Transverse colon (tissue), 4 donors: ENCODE measurements around the gene ZNF618. TPM values are rescaled to one million over a fixed set of nuclear protein-coding genes. Genes with fewer than 3 reads are reported as not detected.

ENCODE experiments used
- DNase-seq: peaks from one replicate; pipeline ENCODE4 v3.0.0-alpha.2; 2019
- H3K27ac ChIP-seq, 4 donors: fragments of 200-600 bp; sonication (generic); 2 replicates each; pipeline ENCODE4 v1.5.1; 2016 to 2018; ENCODE audit warnings: inconsistent platforms in 4 of 4
- H3K27me3 ChIP-seq: fragments of 200-600 bp; sonication (generic); 2 replicates; pipeline ENCODE4 v1.5.1; 2017; ENCODE audit warnings: inconsistent platforms
- H3K36me3 ChIP-seq, 4 donors: fragments of 200-600 bp; sonication (generic); 2 replicates each; pipeline ENCODE4 v1.5.1; 2017 to 2019; ENCODE audit warnings: inconsistent platforms in 4 of 4
- H3K4me1 ChIP-seq, 4 donors: fragments of 200-600 bp; sonication (generic); 2 replicates each; pipeline ENCODE4 v1.5.1; 2017 to 2020; ENCODE audit warnings: inconsistent platforms in 4 of 4
- H3K4me3 ChIP-seq, 4 donors: fragments of 200-600 bp; sonication (generic); 1 replicate in 1 of 4; 2 replicates in 3 of 4; pipeline versions ENCODE4 v1.5.1 to v1.6.1; 2017 to 2019; ENCODE audit warnings: inconsistent platforms in 4 of 4
- H3K9me3 ChIP-seq, 2 donors: fragments of 200-600 bp; sonication (generic); 2 replicates each; pipeline ENCODE4 v1.5.1; 2017 to 2019; ENCODE audit warnings: inconsistent platforms in 2 of 2
- CTCF ChIP-seq, 5 experiments: fragments of 200-600 bp in 3 of 5; fragments of 450-650 bp in 2 of 5; sonication (generic) in 3 of 5; IDR thresholded peaks; 1 replicate in 2 of 5; 2 replicates in 3 of 5; pipeline ENCODE4 v1.5.1; 2016 to 2017; ENCODE audit warnings: antibody characterized with exemption in 5 of 5, inconsistent platforms in 3 of 5, mild to moderate bottlenecking in 2 of 5, moderate library complexity in 1 of 5
- EP300 ChIP-seq: sonication (generic); formaldehyde crosslinking; IDR thresholded peaks from one replicate; pipeline ENCODE4 v1.6.1; 2017; ENCODE audit warnings: antibody characterized with exemption, low read depth
- POLR2A ChIP-seq: fragments of 450-650 bp; IDR thresholded peaks from one replicate; pipeline ENCODE4 v1.6.1; 2016; ENCODE audit warnings: antibody characterized with exemption, mild to moderate bottlenecking, moderate library complexity
- POLR2AphosphoS5 ChIP-seq, 3 donors: sonication (generic); formaldehyde crosslinking; IDR thresholded peaks; one replicate each; pipeline ENCODE4 v1.6.1; 2016; ENCODE audit warnings: antibody characterized with exemption in 3 of 3
- whole genome bisulfite sequencing, 2 donors: methylation state at CpG; one replicate each; pipeline ENCODE4 v1.1.5; 2018; ENCODE audit warnings: low coverage in 1 of 2; 5-methylcytosine and 5-hydroxymethylcytosine counted together
- in situ Hi-C, 4 donors: fragments of 200-750 bp; cut with MboI; loops; one replicate each; pipeline versions ENCODE4 v1.15.0 to v1.15.1; 2017; ENCODE audit warnings: low sequenced_read_pairs in 3 of 4, low pct_ligation_motif_present in 1 of 4, low pct_unique_long_range_greater_than_20kb in 1 of 4
- intact Hi-C: fragments of 100-400 bp; cut with DNase I; formaldehyde crosslinking; loops from one replicate; pipeline ENCODE4 v1.15.1; 2023; ENCODE audit warnings: low total_unique reads
- total RNA-seq, 4 donors: library from RNA; depleted of rRNA; stranded (reverse); fragments of >200 nt; gene quantifications; one replicate each; pipeline ENCODE4 v1.1.0, GENCODE V29; 2016

The ZNF618 gene
- total RNA-seq, 4 donors from 2014 or later: 2.2 to 8.6 (median 4.0) TPM

- H3K27ac ChIP-seq: no peak overlapping the region
- H3K4me1 ChIP-seq: no peaks in the 10 kb centered on the region
- in situ Hi-C loops: loop anchor here in 1 of 4 donors (25.0 kb wide), 1 partner anchor 196 kb away; no protein-coding TSS in a partner anchor
- no peak for DNase-seq
- no peaks in the 10 kb centered on the region for H3K9me3 ChIP-seq
- H3K4me3 ChIP-seq: no peak overlapping the region
- no peaks in the 10 kb centered on the region for H3K36me3 ChIP-seq
- intact Hi-C loops: no loop called here
- TF ChIP-seq POLR2A (no peak), POLR2AphosphoS5 (IDR thresholded peaks at IDR 0.05) (no peak)
- no peaks in the 10 kb centered on the region for H3K27me3 ChIP-seq
- WGBS, 2 donors: 89% methylated on average over 8 of the region's 8 CpGs; no CpG with 5 or more reads in 1 of the 2 donors
These were observed 215.6 kb downstream of the ZNF618 start for GRCh38 chr9:114091711-114092110.

GRCh38 chr9:114092336-114092735, 216.2 kb downstream of the ZNF618 start:
- in situ Hi-C loops: loop anchor here in 1 of 4 donors (25.0 kb wide), 1 partner anchor 195 kb away; no protein-coding TSS in a partner anchor
- peaks cover 0 to 3% (median under 1%) of the 10 kb centered on the region in 4 donors for H3K4me1 ChIP-seq
- intact Hi-C loops: no loop called here

GRCh38 chr9:114093031-114093471, 216.9 kb downstream of the ZNF618 start:
- peaks cover 9% of the 10 kb centered on the region for H3K27me3 ChIP-seq
- TF ChIP-seq POLR2A: no peak
- TF ChIP-seq EP300: no peak
- TF ChIP-seq CTCF (IDR thresholded peaks at IDR 0.05): no peak
- no peak for TF ChIP-seq POLR2AphosphoS5 (IDR thresholded peaks at IDR 0.05)
- intact Hi-C loops: no loop called here
- no peak overlapping the region for H3K4me3 ChIP-seq
- in situ Hi-C loops: loop anchor here in 1 of 4 donors (25.0 kb wide), 1 partner anchor 194 kb away; no protein-coding TSS in a partner anchor
- DNase-seq: no peak
- H3K4me1 ChIP-seq: peaks cover 4 to 10% (median 8%) of the 10 kb centered on the region in 4 donors
- no peaks in the 10 kb centered on the region for H3K9me3 ChIP-seq
- WGBS, 2 donors: 73% methylated on average over 4 of the region's 4 CpGs; no CpG with 5 or more reads in 1 of the 2 donors
- H3K27ac ChIP-seq: no peak overlapping the region
- no peaks in the 10 kb centered on the region for H3K36me3 ChIP-seq

More at GRCh38 chr9:114092336-114092735, 216.2 kb downstream of the ZNF618 start:
- WGBS, 2 donors: 76% methylated on average over 4 of the region's 4 CpGs; no CpG with 5 or more reads in 1 of the 2 donors
- H3K27me3 ChIP-seq: peaks cover 2% of the 10 kb centered on the region
- no peak for TF ChIP-seq EP300
- H3K36me3 ChIP-seq: no peaks in the 10 kb centered on the region
- H3K27ac ChIP-seq: no peak overlapping the region
- H3K9me3 ChIP-seq: no peaks in the 10 kb centered on the region
- no peak overlapping the region for H3K4me3 ChIP-seq
- no peak for DNase-seq

- WGBS, 2 donors: 74% methylated on average over 9 of the region's 9 CpGs; no CpG with 5 or more reads in 1 of the 2 donors
- no peak for TF ChIP-seq CTCF (IDR thresholded peaks at IDR 0.05)
- no peak for TF ChIP-seq POLR2A
- no peak for TF ChIP-seq EP300
- TF ChIP-seq POLR2AphosphoS5 (IDR thresholded peaks at IDR 0.05): no peak
- H3K4me3 ChIP-seq: no peak overlapping the region
- no peak for DNase-seq
- no peaks in the 10 kb centered on the region for H3K9me3 ChIP-seq
- in situ Hi-C loops: loop anchor here in 1 of 4 donors (25.0 kb wide), 1 partner anchor 193 kb away; no protein-coding TSS in a partner anchor
- intact Hi-C loops: no loop called here
- no peaks in the 10 kb centered on the region for H3K36me3 ChIP-seq
- peaks cover 17% of the 10 kb centered on the region for H3K27me3 ChIP-seq
- no peak overlapping the region for H3K27ac ChIP-seq
- peaks cover 5 to 16% (median 15%) of the 10 kb centered on the region in 4 donors for H3K4me1 ChIP-seq
These were observed 217.8 kb downstream of the ZNF618 start for GRCh38 chr9:114093761-114094505.

- intact Hi-C loops: no loop called here
- no peaks in the 10 kb centered on the region for H3K36me3 ChIP-seq
- H3K4me3 ChIP-seq: no peak overlapping the region
- WGBS, 2 donors: 93 to 100% methylated on average over 1 to 12 of the region's 12 CpGs
- no peak overlapping the region for H3K27ac ChIP-seq
- peaks cover 5 to 22% (median 20%) of the 10 kb centered on the region in 4 donors for H3K4me1 ChIP-seq
- in situ Hi-C loops: loop anchor here in 1 of 4 donors (25.0 kb wide), 1 partner anchor 192 kb away; no protein-coding TSS in a partner anchor
- DNase-seq: no peak
- no peak for TF ChIP-seq POLR2AphosphoS5 (IDR thresholded peaks at IDR 0.05)
- no peak for TF ChIP-seq EP300
- TF ChIP-seq CTCF (IDR thresholded peaks at IDR 0.05): no peak
- no peak for TF ChIP-seq POLR2A
- peaks cover 18% of the 10 kb centered on the region for H3K27me3 ChIP-seq
- H3K9me3 ChIP-seq: no peaks in the 10 kb centered on the region
These were observed 218.9 kb downstream of the ZNF618 start for GRCh38 chr9:114094971-114095370.
